HepG2 (cell line): ENCODE measurements around the gene ANKRD13D. TPM values are rescaled to one million over a fixed set of nuclear protein-coding genes. Genes with fewer than 3 reads are reported as not detected.

Source experiments
- CBX2 ChIP-seq, 2 experiments: fragments of 200-600 bp in 1 of 2; sonication (generic); formaldehyde crosslinking in 1 of 2; IDR thresholded peaks; 2 replicates each; pipeline versions ENCODE4 v1.7.0 to v1.8.1; 2018 to 2022; ENCODE audit warnings: low read depth in 2 of 2, low read length in 1 of 2, mild to moderate bottlenecking in 1 of 2, missing genetic modification reagents in 1 of 2
- CEBPB ChIP-seq: IDR thresholded peaks from 2 replicates; pipeline ENCODE4 v1.6.1; 2011; ENCODE audit warnings: low read depth, low read length, improper control_type of control experiment, borderline replicate concordance
- ETV5 ChIP-seq: IDR thresholded peaks from 2 replicates; pipeline ENCODE4 v1.6.1; 2018; ENCODE audit warnings: missing biosample characterization, missing genetic modification reagents, inconsistent platforms, borderline replicate concordance
- FOXK1 ChIP-seq: sonication (generic); formaldehyde crosslinking; IDR thresholded peaks from 2 replicates; pipeline ENCODE4 v1.4.0; 2020; ENCODE audit warnings: low read depth, missing genetic modification reagents, borderline replicate concordance
- FOXO4 ChIP-seq: sonication (generic); formaldehyde crosslinking; conservative IDR thresholded peaks from 2 replicates; pipeline ENCODE4 v1.8.1; 2023; ENCODE audit warnings: missing genetic modification reagents
- HOXA9 ChIP-seq: sonication (generic); formaldehyde crosslinking; IDR thresholded peaks from 2 replicates; pipeline ENCODE4 v1.8.1; 2022; ENCODE audit warnings: missing genetic modification reagents, mild to moderate bottlenecking, moderate library complexity, borderline replicate concordance
- KDM3A ChIP-seq: IDR thresholded peaks from 2 replicates; pipeline ENCODE4 v1.6.1; 2018; ENCODE audit warnings: low read depth, missing compliant biosample characterization
- KMT2B ChIP-seq: IDR thresholded peaks from 2 replicates; pipeline ENCODE4 v1.6.1; 2016; ENCODE audit warnings: missing genetic modification reagents, missing compliant biosample characterization
- MXD1 ChIP-seq: sonication (generic); formaldehyde crosslinking; IDR thresholded peaks from 2 replicates; pipeline ENCODE4 v1.4.0; 2020; ENCODE audit warnings: mild to moderate bottlenecking, missing genetic modification reagents
- MXD4 ChIP-seq: IDR thresholded peaks from 2 replicates; pipeline ENCODE4 v1.6.1; 2016; ENCODE audit warnings: mild to moderate bottlenecking, missing biosample characterization, missing genetic modification reagents
- ONECUT2 ChIP-seq: sonication (generic); formaldehyde crosslinking; IDR thresholded peaks from 2 replicates; pipeline ENCODE4 v1.4.0; 2020; ENCODE audit warnings: missing genetic modification reagents
- PHF8 ChIP-seq: sonication (generic); formaldehyde crosslinking; IDR thresholded peaks from 2 replicates; pipeline ENCODE4 v1.5.0; 2020; ENCODE audit warnings: missing genetic modification reagents
- TGIF2 ChIP-seq: IDR thresholded peaks from 2 replicates; pipeline ENCODE4 v1.6.1; 2016; ENCODE audit warnings: control low read depth, missing compliant biosample characterization
- TRIM24 ChIP-seq: sonication (generic); formaldehyde crosslinking; IDR thresholded peaks from 2 replicates; pipeline ENCODE4 v1.8.0; 2022; ENCODE audit warnings: mild to moderate bottlenecking, missing genetic modification reagents
- ZBTB42 ChIP-seq: sonication (generic); formaldehyde crosslinking; IDR thresholded peaks from 2 replicates; pipeline ENCODE4 v1.5.0; 2020; ENCODE audit warnings: mild to moderate bottlenecking, missing genetic modification reagents
- ZBTB7B ChIP-seq: sonication (generic); formaldehyde crosslinking; IDR thresholded peaks from 2 replicates; pipeline ENCODE4 v1.4.0; 2020; ENCODE audit warnings: missing genetic modification reagents
- ZNF251 ChIP-seq: sonication (generic); formaldehyde crosslinking; IDR thresholded peaks from 2 replicates; pipeline ENCODE4 v1.9.0; 2021; ENCODE audit warnings: mild to moderate bottlenecking, missing genetic modification reagents
- ZNF260 ChIP-seq: sonication (generic); formaldehyde crosslinking; IDR thresholded peaks from 2 replicates; pipeline ENCODE4 v1.4.0; 2020; ENCODE audit warnings: missing genetic modification reagents, low read depth, mild to moderate bottlenecking, borderline replicate concordance
- ZNF33B ChIP-seq: sonication (generic); formaldehyde crosslinking; IDR thresholded peaks from 2 replicates; pipeline ENCODE4 v1.5.1; 2020; ENCODE audit warnings: mild to moderate bottlenecking, missing genetic modification reagents
- ZNF350 ChIP-seq: sonication (generic); formaldehyde crosslinking; IDR thresholded peaks from 2 replicates; pipeline ENCODE4 v1.4.0; 2020; ENCODE audit warnings: mild to moderate bottlenecking, low read depth, missing genetic modification reagents, borderline replicate concordance
- ZNF362 ChIP-seq: sonication (generic); formaldehyde crosslinking; IDR thresholded peaks from 2 replicates; pipeline ENCODE4 v1.4.0; 2020; ENCODE audit warnings: missing genetic modification reagents, mild to moderate bottlenecking, borderline replicate concordance
- ZNF431 ChIP-seq: sonication (generic); formaldehyde crosslinking; IDR thresholded peaks from 2 replicates; pipeline ENCODE4 v1.9.0; 2022; ENCODE audit warnings: missing genetic modification reagents, low read depth, mild to moderate bottlenecking, borderline replicate concordance
- ZNF468 ChIP-seq: sonication (generic); formaldehyde crosslinking; IDR thresholded peaks from 2 replicates; pipeline ENCODE4 v1.8.0; 2022; ENCODE audit warnings: mild to moderate bottlenecking, moderate library complexity, missing genetic modification reagents
- ZNF558 ChIP-seq: sonication (generic); formaldehyde crosslinking; IDR thresholded peaks from 2 replicates; pipeline ENCODE4 v1.9.0; 2022; ENCODE audit warnings: mild to moderate bottlenecking, missing genetic modification reagents, borderline replicate concordance
- ZNF589 ChIP-seq: sonication (generic); formaldehyde crosslinking; conservative IDR thresholded peaks from 2 replicates; pipeline ENCODE4 v1.8.0; 2022; ENCODE audit warnings: mild to moderate bottlenecking, moderate library complexity, missing genetic modification reagents
- ZNF788 ChIP-seq: sonication (generic); formaldehyde crosslinking; IDR thresholded peaks from 2 replicates; pipeline ENCODE4 v1.5.0; 2020; ENCODE audit warnings: mild to moderate bottlenecking, missing genetic modification reagents, borderline replicate concordance
- ZSCAN20 ChIP-seq: sonication (generic); formaldehyde crosslinking; IDR thresholded peaks from 2 replicates; pipeline ENCODE4 v1.4.0; 2020; ENCODE audit warnings: missing genetic modification reagents, mild to moderate bottlenecking, borderline replicate concordance
- ZSCAN9 ChIP-seq: IDR thresholded peaks from 2 replicates; pipeline ENCODE4 v1.6.1; 2016; ENCODE audit warnings: borderline replicate concordance
- polyA plus RNA-seq, 8 experiments: library from polyadenylated mRNA; depleted of rRNA in 3 of 8; stranded (reverse) in 7 of 8; unstranded in 1 of 8; fragments of >200 nt; fragmentation: Illumina TruSeq in 4 of 8; extraction: Trizol in 4 of 8; gene quantifications; 2 replicates each; pipeline versions ENCODE4 v1.2.1 to v1.2.3, GENCODE V29; 2011 to 2016; ENCODE audit warnings: low read depth in 4 of 8, missing spikeins in 1 of 8, mixed read lengths in 1 of 8; ENCODE audit not compliant: insufficient read depth in 1 of 8
- total RNA-seq, 5 experiments: library from RNA; depleted of rRNA; stranded (reverse); fragments of >200 nt; fragmentation: Illumina TruSeq; extraction: Trizol; gene quantifications; 2 replicates each; pipeline ENCODE4 v1.2.3, GENCODE V29; 2016; ENCODE audit warnings: low read depth in 1 of 5

Gene ANKRD13D
- total and polyA plus RNA-seq, 2 of the 13 experiments (the other 11 are each of a cell fraction or from before 2014, with no cell fraction given) = 18.6 to 27.3 TPM

GRCh38 chr11:67288452-67289225 is 464 bp upstream of the ANKRD13D start (continued):
- TF ChIP-seq MXD4 (CRISPR knock-in tag) (peak; percentile 78), TRIM24 (CRISPR knock-in tag) (no peak), HOXA9 (no peak), ZNF251 (CRISPR knock-in tag) (no peak), KMT2B (CRISPR knock-in tag) (peak; percentile 55; the same call in 1 of the 2 replicates), PHF8 (CRISPR knock-in tag) (peak; percentile 85), FOXO4 (CRISPR knock-in tag) (no peak), ETV5 (CRISPR knock-in tag) (peak; percentile 100), ZNF468 (CRISPR knock-in tag) (no peak), ZBTB7B (CRISPR knock-in tag) (peak; percentile 71; the same call in 1 of the 2 replicates), ZSCAN20 (peak; percentile 50; the same call in 1 of the 2 replicates), CEBPB (peak; percentile 91), ZNF260 (CRISPR knock-in tag) (0 out of 2 replicates have a peak, but pooled peaks have one; percentile 73), ZBTB42 (CRISPR knock-in tag) (0 out of 2 replicates have a peak, but pooled peaks have one; percentile 61), ZNF788 (CRISPR knock-in tag) (peak; percentile 90; the same call in 1 of the 2 replicates), ZNF558 (CRISPR knock-in tag) (no peak; the same call in 1 of the 2 replicates), ZNF350 (CRISPR knock-in tag) (peak; percentile 94), ONECUT2 (CRISPR knock-in tag) (no peak), ZNF589 (CRISPR knock-in tag) (peak; percentile 92), TGIF2 (CRISPR knock-in tag) (peak; percentile 56; the same call in 1 of the 2 replicates), MXD1 (CRISPR knock-in tag) (peak; percentile 92), ZSCAN9 (CRISPR knock-in tag) (peak; percentile 68; the same call in 1 of the 2 replicates), ZNF362 (CRISPR knock-in tag) (peak; percentile 57; the same call in 1 of the 2 replicates), FOXK1 (CRISPR knock-in tag) (no peak), ZNF33B (0 out of 2 replicates have a peak, but pooled peaks have one; percentile 67), KDM3A (CRISPR knock-in tag) (peak; percentile 49; the same call in 1 of the 2 replicates), ZNF431 (CRISPR knock-in tag) (peak; percentile 27; the same call in 1 of the 2 replicates), CBX2 (IDR thresholded peaks at IDR 0.05; ENCODE audit: low read depth, low read length) (no peak), CBX2 (CRISPR knock-in tag; IDR thresholded peaks at IDR 0.05; ENCODE audit: low read depth) (no peak)
